Measurements from ENCODE around the gene TIMM8B. TPM values are rescaled to one million over a fixed set of nuclear protein-coding genes. Genes with fewer than 3 reads are reported as not detected.

Gene TIMM8B
- total RNA-seq, 1 donor from 2014 or later, result 24.8 TPM

DNA sequence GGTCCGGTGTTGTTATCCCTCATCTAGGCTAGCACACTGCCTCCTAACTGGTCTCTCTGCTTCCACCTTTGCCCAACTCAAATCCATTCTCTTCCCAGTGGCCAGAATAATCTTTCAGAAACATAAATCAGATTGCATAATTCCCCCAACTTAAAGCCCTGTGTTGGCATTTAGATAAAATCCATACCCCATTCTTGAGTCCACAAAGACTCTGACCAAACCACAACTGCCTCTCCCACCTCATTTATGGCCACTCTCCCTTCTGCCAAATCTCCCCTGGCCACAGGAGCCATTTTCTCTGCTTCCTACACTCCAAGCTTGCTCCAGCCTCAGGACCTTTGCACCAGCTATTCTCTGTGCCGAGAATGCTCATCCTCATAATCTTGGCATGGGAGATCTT lies 40.5 kb upstream of the TIMM8B start:
- Histone ChIP-seq H3K36me3 (ENCODE audit: control insufficient read depth, insufficient read depth, low read length) (no peaks in the 10 kb centered on the region), H3K4me3 (ENCODE audit: low read depth, low read length) (no peak overlapping the region), H3K27me3 (ENCODE audit: control insufficient read depth, insufficient read depth, low read length) (no peaks in the 10 kb centered on the region)
- TF ChIP-seq, protein P1, sequence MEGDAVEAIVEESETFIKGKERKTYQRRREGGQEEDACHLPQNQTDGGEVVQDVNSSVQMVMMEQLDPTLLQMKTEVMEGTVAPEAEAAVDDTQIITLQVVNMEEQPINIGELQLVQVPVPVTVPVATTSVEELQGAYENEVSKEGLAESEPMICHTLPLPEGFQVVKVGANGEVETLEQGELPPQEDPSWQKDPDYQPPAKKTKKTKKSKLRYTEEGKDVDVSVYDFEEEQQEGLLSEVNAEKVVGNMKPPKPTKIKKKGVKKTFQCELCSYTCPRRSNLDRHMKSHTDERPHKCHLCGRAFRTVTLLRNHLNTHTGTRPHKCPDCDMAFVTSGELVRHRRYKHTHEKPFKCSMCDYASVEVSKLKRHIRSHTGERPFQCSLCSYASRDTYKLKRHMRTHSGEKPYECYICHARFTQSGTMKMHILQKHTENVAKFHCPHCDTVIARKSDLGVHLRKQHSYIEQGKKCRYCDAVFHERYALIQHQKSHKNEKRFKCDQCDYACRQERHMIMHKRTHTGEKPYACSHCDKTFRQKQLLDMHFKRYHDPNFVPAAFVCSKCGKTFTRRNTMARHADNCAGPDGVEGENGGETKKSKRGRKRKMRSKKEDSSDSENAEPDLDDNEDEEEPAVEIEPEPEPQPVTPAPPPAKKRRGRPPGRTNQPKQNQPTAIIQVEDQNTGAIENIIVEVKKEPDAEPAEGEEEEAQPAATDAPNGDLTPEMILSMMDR (IDR thresholded peaks at IDR 0.05; ENCODE audit: insufficient read depth, low read length, poor library complexity, severe bottlenecking), result no peak
- no peak for DNase-seq (ENCODE audit: low read depth)

DNA sequence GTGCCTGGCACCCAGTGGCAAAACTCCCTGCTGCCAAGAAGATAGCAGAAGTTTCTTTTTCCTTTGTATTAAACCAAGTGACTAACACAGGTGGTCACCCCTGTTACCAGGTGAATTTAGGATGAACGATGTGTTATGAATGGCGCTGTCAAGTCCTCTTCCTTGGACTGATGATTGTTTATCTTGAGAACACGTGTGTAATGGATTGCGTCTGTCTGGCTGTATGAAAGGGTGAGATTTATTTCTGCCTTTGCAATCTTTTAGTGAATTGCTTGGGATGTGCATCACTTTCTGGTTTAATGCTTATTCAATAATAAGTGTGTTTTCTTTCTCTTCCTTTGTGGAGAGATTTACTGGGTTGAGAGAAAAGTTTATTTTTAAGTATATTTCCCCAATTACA lies 36.6 kb upstream of the TIMM8B start:
- TF ChIP-seq, protein P1 (IDR thresholded peaks at IDR 0.05; ENCODE audit: insufficient read depth, low read length, poor library complexity, severe bottlenecking), result no peak
- H3K27me3 ChIP-seq (ENCODE audit: control insufficient read depth, insufficient read depth, low read length), result no peaks in the 10 kb centered on the region
- no peaks in the 10 kb centered on the region for H3K36me3 ChIP-seq (ENCODE audit: control insufficient read depth, insufficient read depth, low read length)
- H3K4me3 ChIP-seq (ENCODE audit: low read depth, low read length), result no peak overlapping the region
- DNase-seq (ENCODE audit: low read depth), result no peak

DNA sequence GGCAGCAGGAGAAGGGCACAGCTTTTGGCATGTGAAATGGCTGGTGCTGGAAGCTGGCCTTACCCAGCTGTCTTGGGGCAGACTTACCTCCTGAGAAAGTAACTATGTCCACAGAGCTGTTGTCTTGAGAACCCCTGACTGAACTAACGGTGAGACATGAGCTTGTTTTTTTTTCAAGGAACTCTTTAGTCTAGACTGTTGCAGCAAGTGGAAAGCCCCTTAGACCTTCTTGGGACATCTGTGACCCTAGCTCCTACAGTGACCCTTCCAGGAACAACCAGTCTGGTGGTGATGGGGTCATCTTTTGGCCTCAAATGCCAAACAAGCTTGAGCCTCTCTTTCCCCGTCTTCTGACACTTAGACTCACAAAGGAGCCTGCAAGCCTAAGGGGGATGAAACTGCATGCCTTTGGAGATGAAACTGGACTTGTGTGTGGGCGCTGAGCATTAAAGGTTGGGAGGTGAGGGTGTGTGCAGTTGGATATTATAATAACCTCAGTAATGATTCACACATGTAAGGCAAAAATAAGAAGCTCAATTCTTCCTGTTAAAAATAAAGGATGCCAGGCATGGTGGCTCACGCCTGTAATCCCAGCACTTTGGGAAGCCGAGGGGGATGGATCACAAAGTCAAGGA lies 35.5 kb upstream of the TIMM8B start:
- Histone ChIP-seq H3K27me3 (ENCODE audit: control insufficient read depth, insufficient read depth, low read length) (no peaks in the 10 kb centered on the region), H3K4me3 (ENCODE audit: low read depth, low read length) (no peak overlapping the region), H3K36me3 (ENCODE audit: control insufficient read depth, insufficient read depth, low read length) (no peaks in the 10 kb centered on the region)
- TF ChIP-seq, protein P1 (IDR thresholded peaks at IDR 0.05; ENCODE audit: insufficient read depth, low read length, poor library complexity, severe bottlenecking), result no peak
- no peak for DNase-seq (ENCODE audit: low read depth)

DNA sequence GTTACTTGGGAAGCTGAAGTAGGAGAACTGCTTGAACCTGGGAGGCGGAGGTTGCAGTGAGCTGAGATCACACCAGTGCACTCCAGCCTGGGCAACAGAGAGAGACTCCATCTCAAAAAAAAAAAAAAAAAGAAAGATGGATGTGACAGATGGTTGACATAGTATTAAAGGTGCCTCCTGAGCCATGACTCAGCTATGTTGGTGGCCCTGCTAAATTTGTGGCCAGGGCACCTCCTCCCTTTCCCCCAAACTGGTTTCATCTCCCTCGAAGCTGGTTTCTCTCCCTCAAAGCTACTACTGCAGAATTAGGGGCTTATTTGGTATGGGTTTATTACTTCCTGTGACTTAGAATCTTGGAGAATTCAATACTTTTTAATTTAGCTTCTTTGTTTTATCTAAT lies 31.6 kb upstream of the TIMM8B start:
- Histone ChIP-seq H3K27me3 (ENCODE audit: control insufficient read depth, insufficient read depth, low read length) (no peaks in the 10 kb centered on the region), H3K36me3 (ENCODE audit: control insufficient read depth, insufficient read depth, low read length) (no peaks in the 10 kb centered on the region), H3K4me3 (ENCODE audit: low read depth, low read length) (no peak overlapping the region)
- TF ChIP-seq, protein P1 (IDR thresholded peaks at IDR 0.05; ENCODE audit: insufficient read depth, low read length, poor library complexity, severe bottlenecking), result no peak
- DNase-seq (ENCODE audit: low read depth), result no peak

DNA sequence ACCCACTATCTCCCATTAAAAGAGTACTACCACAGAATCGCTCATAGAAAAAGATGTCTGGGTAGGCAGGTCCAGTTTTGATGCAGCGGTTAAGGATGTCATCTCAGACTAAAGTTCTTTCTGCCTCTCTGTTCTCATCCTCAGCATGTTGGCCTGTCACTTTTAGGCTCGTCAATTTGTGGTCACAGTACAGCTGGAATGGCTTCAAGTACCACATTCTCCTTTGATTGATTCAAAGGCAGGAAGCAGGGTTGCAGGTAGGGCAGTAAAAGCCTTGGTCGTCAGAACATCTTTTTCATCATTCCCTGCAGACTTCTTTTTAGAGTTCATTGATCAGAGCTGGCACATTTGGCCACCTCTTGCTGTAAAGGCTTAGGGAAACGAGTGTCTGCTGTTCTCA lies 28.8 kb upstream of the TIMM8B start:
- no peak for DNase-seq (ENCODE audit: low read depth)
- Histone ChIP-seq H3K4me3 (ENCODE audit: low read depth, low read length) (no peak overlapping the region), H3K27me3 (ENCODE audit: control insufficient read depth, insufficient read depth, low read length) (no peaks in the 10 kb centered on the region), H3K36me3 (ENCODE audit: control insufficient read depth, insufficient read depth, low read length) (no peaks in the 10 kb centered on the region)
- TF ChIP-seq, protein P1 (IDR thresholded peaks at IDR 0.05; ENCODE audit: insufficient read depth, low read length, poor library complexity, severe bottlenecking), result no peak

DNA sequence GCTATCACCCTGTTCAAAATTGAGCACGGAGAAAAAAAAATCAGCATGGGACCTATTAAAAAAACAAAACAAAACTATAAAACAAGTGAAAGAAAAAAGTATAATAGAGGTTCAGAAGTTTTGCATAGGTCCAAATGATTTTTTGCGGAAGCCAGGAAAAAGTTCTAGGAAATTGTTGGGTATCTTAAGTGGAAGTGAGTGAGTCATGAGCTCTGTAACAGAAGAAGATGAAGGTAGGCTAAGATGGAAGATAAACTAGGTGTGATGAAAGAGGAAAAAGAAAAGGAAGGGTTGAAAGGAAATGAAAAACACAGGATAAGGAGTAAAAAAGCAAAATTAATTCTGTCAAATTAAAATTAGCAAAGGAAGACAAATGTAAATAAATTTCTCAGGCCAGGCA lies 27.9 kb upstream of the TIMM8B start:
- TF ChIP-seq, protein P1 (IDR thresholded peaks at IDR 0.05; ENCODE audit: insufficient read depth, low read length, poor library complexity, severe bottlenecking), result no peak
- Histone ChIP-seq H3K36me3 (ENCODE audit: control insufficient read depth, insufficient read depth, low read length) (no peaks in the 10 kb centered on the region), H3K4me3 (ENCODE audit: low read depth, low read length) (no peak overlapping the region), H3K27me3 (ENCODE audit: control insufficient read depth, insufficient read depth, low read length) (no peaks in the 10 kb centered on the region)
- no peak for DNase-seq (ENCODE audit: low read depth)
